Measurements from ENCODE around the gene SOX4.

SOX4 gene

DNA sequence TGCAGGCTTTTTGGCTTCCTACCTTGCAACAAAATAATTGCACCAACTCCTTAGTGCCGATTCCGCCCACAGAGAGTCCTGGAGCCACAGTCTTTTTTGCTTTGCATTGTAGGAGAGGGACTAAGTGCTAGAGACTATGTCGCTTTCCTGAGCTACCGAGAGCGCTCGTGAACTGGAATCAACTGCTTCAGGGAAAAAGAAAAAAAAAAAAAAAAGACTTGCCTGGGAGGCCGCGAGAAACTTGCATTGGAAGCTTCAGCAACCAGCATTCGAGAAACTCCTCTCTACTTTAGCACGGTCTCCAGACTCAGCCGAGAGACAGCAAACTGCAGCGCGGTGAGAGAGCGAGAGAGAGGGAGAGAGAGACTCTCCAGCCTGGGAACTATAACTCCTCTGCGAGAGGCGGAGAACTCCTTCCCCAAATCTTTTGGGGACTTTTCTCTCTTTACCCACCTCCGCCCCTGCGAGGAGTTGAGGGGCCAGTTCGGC, 420 bp downstream of the SOX4 start:
- DNase-seq (ENCODE audit: low read depth), result peak; percentile 58
- H3K4me3 ChIP-seq (ENCODE audit: low read length), result peak overlapping the region; percentile 87
- TF ChIP-seq, protein P1, sequence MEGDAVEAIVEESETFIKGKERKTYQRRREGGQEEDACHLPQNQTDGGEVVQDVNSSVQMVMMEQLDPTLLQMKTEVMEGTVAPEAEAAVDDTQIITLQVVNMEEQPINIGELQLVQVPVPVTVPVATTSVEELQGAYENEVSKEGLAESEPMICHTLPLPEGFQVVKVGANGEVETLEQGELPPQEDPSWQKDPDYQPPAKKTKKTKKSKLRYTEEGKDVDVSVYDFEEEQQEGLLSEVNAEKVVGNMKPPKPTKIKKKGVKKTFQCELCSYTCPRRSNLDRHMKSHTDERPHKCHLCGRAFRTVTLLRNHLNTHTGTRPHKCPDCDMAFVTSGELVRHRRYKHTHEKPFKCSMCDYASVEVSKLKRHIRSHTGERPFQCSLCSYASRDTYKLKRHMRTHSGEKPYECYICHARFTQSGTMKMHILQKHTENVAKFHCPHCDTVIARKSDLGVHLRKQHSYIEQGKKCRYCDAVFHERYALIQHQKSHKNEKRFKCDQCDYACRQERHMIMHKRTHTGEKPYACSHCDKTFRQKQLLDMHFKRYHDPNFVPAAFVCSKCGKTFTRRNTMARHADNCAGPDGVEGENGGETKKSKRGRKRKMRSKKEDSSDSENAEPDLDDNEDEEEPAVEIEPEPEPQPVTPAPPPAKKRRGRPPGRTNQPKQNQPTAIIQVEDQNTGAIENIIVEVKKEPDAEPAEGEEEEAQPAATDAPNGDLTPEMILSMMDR (IDR thresholded peaks at IDR 0.05; ENCODE audit: insufficient read depth, low read depth, low read length, missing control alignments), result no peak

DNA sequence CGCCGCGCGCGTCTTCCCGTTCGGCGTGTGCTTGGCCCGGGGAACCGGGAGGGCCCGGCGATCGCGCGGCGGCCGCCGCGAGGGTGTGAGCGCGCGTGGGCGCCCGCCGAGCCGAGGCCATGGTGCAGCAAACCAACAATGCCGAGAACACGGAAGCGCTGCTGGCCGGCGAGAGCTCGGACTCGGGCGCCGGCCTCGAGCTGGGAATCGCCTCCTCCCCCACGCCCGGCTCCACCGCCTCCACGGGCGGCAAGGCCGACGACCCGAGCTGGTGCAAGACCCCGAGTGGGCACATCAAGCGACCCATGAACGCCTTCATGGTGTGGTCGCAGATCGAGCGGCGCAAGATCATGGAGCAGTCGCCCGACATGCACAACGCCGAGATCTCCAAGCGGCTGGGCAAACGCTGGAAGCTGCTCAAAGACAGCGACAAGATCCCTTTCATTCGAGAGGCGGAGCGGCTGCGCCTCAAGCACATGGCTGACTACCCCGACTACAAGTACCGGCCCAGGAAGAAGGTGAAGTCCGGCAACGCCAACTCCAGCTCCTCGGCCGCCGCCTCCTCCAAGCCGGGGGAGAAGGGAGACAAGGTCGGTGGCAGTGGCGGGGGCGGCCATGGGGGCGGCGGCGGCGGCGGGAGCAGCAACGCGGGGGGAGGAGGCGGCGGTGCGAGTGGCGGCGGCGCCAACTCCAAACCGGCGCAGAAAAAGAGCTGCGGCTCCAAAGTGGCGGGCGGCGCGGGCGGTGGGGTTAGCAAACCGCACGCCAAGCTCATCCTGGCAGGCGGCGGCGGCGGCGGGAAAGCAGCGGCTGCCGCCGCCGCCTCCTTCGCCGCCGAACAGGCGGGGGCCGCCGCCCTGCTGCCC, 1.1 kb downstream of the SOX4 start:
- DNase-seq (ENCODE audit: low read depth), result peak; percentile 63
- TF ChIP-seq, protein P1 (IDR thresholded peaks at IDR 0.05; ENCODE audit: insufficient read depth, low read depth, low read length, missing control alignments), result no peak
- peak overlapping the region; percentile 87 for H3K4me3 ChIP-seq (ENCODE audit: low read length)

DNA sequence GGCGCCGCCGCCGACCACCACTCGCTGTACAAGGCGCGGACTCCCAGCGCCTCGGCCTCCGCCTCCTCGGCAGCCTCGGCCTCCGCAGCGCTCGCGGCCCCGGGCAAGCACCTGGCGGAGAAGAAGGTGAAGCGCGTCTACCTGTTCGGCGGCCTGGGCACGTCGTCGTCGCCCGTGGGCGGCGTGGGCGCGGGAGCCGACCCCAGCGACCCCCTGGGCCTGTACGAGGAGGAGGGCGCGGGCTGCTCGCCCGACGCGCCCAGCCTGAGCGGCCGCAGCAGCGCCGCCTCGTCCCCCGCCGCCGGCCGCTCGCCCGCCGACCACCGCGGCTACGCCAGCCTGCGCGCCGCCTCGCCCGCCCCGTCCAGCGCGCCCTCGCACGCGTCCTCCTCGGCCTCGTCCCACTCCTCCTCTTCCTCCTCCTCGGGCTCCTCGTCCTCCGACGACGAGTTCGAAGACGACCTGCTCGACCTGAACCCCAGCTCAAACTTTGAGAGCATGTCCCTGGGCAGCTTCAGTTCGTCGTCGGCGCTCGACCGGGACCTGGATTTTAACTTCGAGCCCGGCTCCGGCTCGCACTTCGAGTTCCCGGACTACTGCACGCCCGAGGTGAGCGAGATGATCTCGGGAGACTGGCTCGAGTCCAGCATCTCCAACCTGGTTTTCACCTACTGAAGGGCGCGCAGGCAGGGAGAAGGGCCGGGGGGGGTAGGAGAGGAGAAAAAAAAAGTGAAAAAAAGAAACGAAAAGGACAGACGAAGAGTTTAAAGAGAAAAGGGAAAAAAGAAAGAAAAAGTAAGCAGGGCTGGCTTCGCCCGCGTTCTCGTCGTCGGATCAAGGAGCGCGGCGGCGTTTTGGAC, 2.0 kb downstream of the SOX4 start:
- DNase-seq (ENCODE audit: low read depth), result peak; percentile 36

DNA sequence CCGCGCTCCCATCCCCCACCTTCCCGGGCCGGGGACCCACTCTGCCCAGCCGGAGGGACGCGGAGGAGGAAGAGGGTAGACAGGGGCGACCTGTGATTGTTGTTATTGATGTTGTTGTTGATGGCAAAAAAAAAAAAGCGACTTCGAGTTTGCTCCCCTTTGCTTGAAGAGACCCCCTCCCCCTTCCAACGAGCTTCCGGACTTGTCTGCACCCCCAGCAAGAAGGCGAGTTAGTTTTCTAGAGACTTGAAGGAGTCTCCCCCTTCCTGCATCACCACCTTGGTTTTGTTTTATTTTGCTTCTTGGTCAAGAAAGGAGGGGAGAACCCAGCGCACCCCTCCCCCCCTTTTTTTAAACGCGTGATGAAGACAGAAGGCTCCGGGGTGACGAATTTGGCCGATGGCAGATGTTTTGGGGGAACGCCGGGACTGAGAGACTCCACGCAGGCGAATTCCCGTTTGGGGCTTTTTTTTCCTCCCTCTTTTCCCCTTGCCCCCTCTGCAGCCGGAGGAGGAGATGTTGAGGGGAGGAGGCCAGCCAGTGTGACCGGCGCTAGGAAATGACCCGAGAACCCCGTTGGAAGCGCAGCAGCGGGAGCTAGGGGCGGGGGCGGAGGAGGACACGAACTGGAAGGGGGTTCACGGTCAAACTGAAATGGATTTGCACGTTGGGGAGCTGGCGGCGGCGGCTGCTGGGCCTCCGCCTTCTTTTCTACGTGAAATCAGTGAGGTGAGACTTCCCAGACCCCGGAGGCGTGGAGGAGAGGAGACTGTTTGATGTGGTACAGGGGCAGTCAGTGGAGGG, 2.8 kb downstream of the SOX4 start:
- TF ChIP-seq, protein P1 (IDR thresholded peaks at IDR 0.05; ENCODE audit: insufficient read depth, low read depth, low read length, missing control alignments), result no peak
- H3K4me3 ChIP-seq (ENCODE audit: low read length), result peak overlapping the region; percentile 87
- peak; percentile 59 for DNase-seq (ENCODE audit: low read depth)

More for the DNA sequence above, 2.0 kb downstream of the SOX4 start:
- TF ChIP-seq, protein P1 (IDR thresholded peaks at IDR 0.05; ENCODE audit: insufficient read depth, low read depth, low read length, missing control alignments), result peak; percentile 14
- peak overlapping the region; percentile 87 for H3K4me3 ChIP-seq (ENCODE audit: low read length)

DNA sequence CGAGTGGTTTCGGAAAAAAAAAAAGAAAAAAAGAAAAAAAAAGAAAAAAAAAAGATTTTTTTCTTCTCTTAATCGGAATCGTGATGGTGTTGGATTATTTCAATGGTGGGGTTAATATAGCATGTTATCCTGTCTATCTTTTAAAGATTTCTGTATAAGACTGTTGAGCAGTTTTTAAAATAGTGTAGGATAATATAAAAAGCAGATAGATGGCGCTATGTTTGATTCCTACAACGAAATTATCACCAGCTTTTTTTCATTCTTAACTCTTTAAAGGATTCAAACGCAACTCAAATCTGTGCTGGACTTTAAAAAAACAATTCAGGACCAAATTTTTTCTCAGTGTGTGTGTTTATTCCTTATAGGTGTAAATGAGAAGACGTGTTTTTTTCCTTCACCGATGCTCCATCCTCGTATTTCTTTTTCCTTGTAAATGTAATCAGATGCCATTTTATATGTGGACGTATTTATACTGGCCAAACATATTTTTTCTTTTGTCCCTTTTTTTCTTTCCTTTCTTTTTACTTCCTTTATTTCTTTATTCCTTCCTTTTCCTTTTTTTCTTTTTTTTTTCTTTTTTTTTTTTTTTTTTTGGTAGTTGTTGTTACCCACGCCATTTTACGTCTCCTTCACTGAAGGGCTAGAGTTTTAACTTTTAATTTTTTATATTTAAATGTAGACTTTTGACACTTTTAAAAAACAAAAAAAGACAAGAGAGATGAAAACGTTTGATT, 3.6 kb downstream of the SOX4 start:
- H3K4me3 ChIP-seq (ENCODE audit: low read length), result peak overlapping the region; percentile 87
- TF ChIP-seq, protein P1 (IDR thresholded peaks at IDR 0.05; ENCODE audit: insufficient read depth, low read depth, low read length, missing control alignments), result peak; percentile 41
- peak; percentile 47 for DNase-seq (ENCODE audit: low read depth)

Data from epithelial cell of esophagus (primary cell).